GM12878 (cell line): ENCODE data around the gene SCYL1. TPM values are rescaled to one million over a fixed set of nuclear protein-coding genes. Genes with fewer than 3 reads are reported as not detected.

Experiments used
- ATAC-seq: fragments of 200-7000 bp; cut with Tn5 transposase; 3 replicates; pipeline ENCODE4 v1.9.1; 2020; ENCODE audit warnings: mild to moderate bottlenecking, moderate library complexity
- BruUV-seq: library from RNA; stranded (reverse); fragments of 400-500 nt; replicated peaks from 2 replicates; lab custom pipeline; 2021; lab: Mats Ljungman, UMichigan
- CTCF ChIA-PET: fragments of 300-600 bp; sonication (Branson Sonifier 250); formaldehyde crosslinking; extraction: SDS; loops from one replicate; lab custom pipeline; 2021; ENCODE audit warnings: inconsistent platforms; lab: Yijun Ruan, JAX
- POLR2A ChIA-PET: fragments of 350-600 bp; formaldehyde crosslinking; extraction: SDS; loops from one replicate; lab custom pipeline; 2021; ENCODE audit warnings: inconsistent platforms; lab: Charles Lee
- RAD21 ChIA-PET: fragments of 300-600 bp; sonication (Branson Sonifier 250); formaldehyde crosslinking; loops from one replicate; lab custom pipeline; 2023; ENCODE audit warnings: antibody characterized with exemption; ENCODE audit not compliant: unreplicated experiment; lab: Charles Lee
- SMC1A ChIA-PET: fragments of 300-600 bp; sonication (Branson Sonifier 250); formaldehyde crosslinking; loops from one replicate; lab custom pipeline; 2023; ENCODE audit not compliant: unreplicated experiment, uncharacterized antibody; lab: Charles Lee
- DNase-seq: peaks from one replicate; pipeline ENCODE4 v3.0.0-alpha.2; 2011; ENCODE audit warnings: low read depth, low spot score
- FAIRE-seq: peaks from 3 replicates; lab custom pipeline; 2011; peaks lifted over from hg19 to GRCh38; lab: Jason Lieb, UNC
- H2AFZ ChIP-seq: 2 replicates; pipeline ENCODE4 v1.6.0; 2011; ENCODE audit warnings: low read depth, low read length, control low read depth; ENCODE audit not compliant: control insufficient read depth
- H3K27ac ChIP-seq: 2 replicates; pipeline ENCODE4 v1.5.1; 2011; ENCODE audit warnings: control low read depth; ENCODE audit not compliant: control insufficient read depth, insufficient read depth
- H3K27me3 ChIP-seq, 2 experiments: replicated peaks in 1 of 2; 2 replicates each; pipeline versions ENCODE4 v1.6.0 to v1.6.1; 2011; ENCODE audit warnings: low read length in 1 of 2; ENCODE audit not compliant: control insufficient read depth in 2 of 2, insufficient read depth in 2 of 2
- H3K36me3 ChIP-seq, 2 experiments: 2 replicates each; pipeline ENCODE4 v1.5.1; 2011; ENCODE audit warnings: low read length in 1 of 2; ENCODE audit not compliant: control insufficient read depth in 2 of 2, insufficient read depth in 2 of 2
- H3K4me1 ChIP-seq: 2 replicates; pipeline ENCODE4 v1.6.1; 2011; ENCODE audit warnings: mild to moderate bottlenecking, low read length, moderate library complexity, mixed read lengths; ENCODE audit not compliant: control insufficient read depth, insufficient read depth
- H3K4me2 ChIP-seq: 2 replicates; pipeline ENCODE4 v1.6.0; 2011; ENCODE audit warnings: control low read depth; ENCODE audit not compliant: control insufficient read depth, insufficient read depth
- H3K4me3 ChIP-seq: fragments of 200-600 bp; sonication (generic); 2 replicates; pipeline ENCODE4 v1.5.1; 2016
- H3K79me2 ChIP-seq: 2 replicates; pipeline ENCODE4 v1.6.0; 2011; ENCODE audit warnings: low read length; ENCODE audit not compliant: control insufficient read depth, insufficient read depth
- H3K9ac ChIP-seq: 2 replicates; pipeline ENCODE4 v1.8.0; 2011; ENCODE audit warnings: low read length, control low read depth, mixed read lengths; ENCODE audit not compliant: control insufficient read depth, insufficient read depth
- H3K9me3 ChIP-seq: replicated peaks from 3 replicates; pipeline ENCODE4 v1.5.1; 2011; ENCODE audit warnings: mild to moderate bottlenecking, low read length; ENCODE audit not compliant: control insufficient read depth, insufficient read depth
- H4K20me1 ChIP-seq: 2 replicates; pipeline ENCODE4 v1.6.0; 2011; ENCODE audit not compliant: control insufficient read depth, insufficient read depth
- BRCA1 ChIP-seq: IDR thresholded peaks from 2 replicates; pipeline ENCODE4 v1.6.1; 2011; ENCODE audit warnings: low read depth, low read length, improper control_type of control experiment
- CHD4 ChIP-seq: fragments of 200-600 bp; sonication (generic); IDR thresholded peaks from 2 replicates; pipeline ENCODE4 v1.6.1; 2016; ENCODE audit warnings: mild to moderate bottlenecking
- KAT2A ChIP-seq: conservative IDR thresholded peaks from 2 replicates; pipeline ENCODE4 v1.6.1; 2011; ENCODE audit warnings: low read depth, low read length; ENCODE audit not compliant: control insufficient read depth
- POLR2A ChIP-seq: IDR thresholded peaks from 2 replicates; pipeline ENCODE4 v1.6.1; 2011; ENCODE audit warnings: low read depth, mild to moderate bottlenecking, low read length
- SREBF2 ChIP-seq: IDR thresholded peaks from 2 replicates; pipeline ENCODE4 v1.6.1; 2012; ENCODE audit warnings: mild to moderate bottlenecking, low read length
- SUZ12 ChIP-seq: fragments of 200-600 bp; sonication (generic); IDR thresholded peaks from one replicate; pipeline ENCODE4 v1.6.1; 2018; ENCODE audit warnings: antibody characterized with exemption, mild to moderate bottlenecking; ENCODE audit not compliant: unreplicated experiment
- TAF1 ChIP-seq: IDR thresholded peaks from 2 replicates; pipeline ENCODE4 v1.6.1; 2011; ENCODE audit warnings: mild to moderate bottlenecking, low read depth, low read length, borderline replicate concordance
- WGBS: methylation state at CpG from one replicate; pipeline ENCODE4 v1.1.6; 2016; ENCODE audit warnings: low lambda C conversion rate; ENCODE audit not compliant: insufficient replicate concordance, insufficient coverage; ENCODE audit errors: missing lambda C conversion rate; 5-methylcytosine and 5-hydroxymethylcytosine counted together
- in situ Hi-C: fragments of 300-500 bp; cut with MboI; formaldehyde crosslinking; loops from 9 replicates; pipeline ENCODE4 v1.14.3; 2018; ENCODE audit warnings: mixed read lengths
- intact Hi-C: fragments of 100-400 bp; cut with micrococcal nuclease; formaldehyde crosslinking; loops from one replicate; pipeline ENCODE4 v1.14.2; 2022; ENCODE audit not compliant: unreplicated experiment
- polyA plus RNA-seq, 11 experiments: library from polyadenylated mRNA; depleted of rRNA in 4 of 11; unstranded in 6 of 11; stranded (reverse) in 5 of 11; fragments of >200 nt; fragmentation: Nextera tagmentation in 4 of 11; fragmentation: Illumina TruSeq in 1 of 11; extraction: Ambion mirVana in 4 of 11; extraction: Trizol in 1 of 11; gene quantifications; 1 replicate in 1 of 11; 2 replicates in 10 of 11; pipeline versions ENCODE4 v1.2.1 to v1.2.3, GENCODE V29; 2011 to 2016; ENCODE audit warnings: inconsistent platforms in 2 of 11, missing spikeins in 2 of 11, low read depth in 1 of 11
- total RNA-seq, 4 experiments: library from RNA; depleted of rRNA in 3 of 4; stranded (reverse); fragments of >200 nt in 3 of 4; fragmentation: Illumina TruSeq in 1 of 4; extraction: Trizol in 1 of 4; gene quantifications; 2 replicates each; pipeline versions ENCODE4 v1.2.1 to v1.2.3, GENCODE V29; 2013 to 2021
- TF ChIP-seq, protein P1 (sequence below): IDR thresholded peaks from 2 replicates; pipeline ENCODE4 v1.6.1; 2011; ENCODE audit warnings: low read depth, low read length, improper control_type of control experiment, borderline replicate concordance
- TF ChIP-seq, protein P2 (sequence below): fragments of 450-650 bp; IDR thresholded peaks from 2 replicates; pipeline ENCODE4 v1.6.1; 2017; ENCODE audit warnings: low read depth, mild to moderate bottlenecking, moderate library complexity
- TF ChIP-seq, protein P3 (sequence below): IDR thresholded peaks from 2 replicates; pipeline ENCODE4 v1.6.1; 2012; ENCODE audit warnings: low read depth, low read length, improper control_type of control experiment
- TF ChIP-seq, protein P4 (sequence below): fragments of 450-650 bp; formaldehyde crosslinking; IDR thresholded peaks from 2 replicates; pipeline ENCODE4 v1.4.0; 2020; ENCODE audit warnings: mild to moderate bottlenecking, moderate library complexity
- TF ChIP-seq, protein P5 (sequence below): fragments of 450-650 bp; formaldehyde crosslinking; IDR thresholded peaks from 2 replicates; pipeline ENCODE4 v1.5.0; 2022; ENCODE audit warnings: mild to moderate bottlenecking, missing genetic modification characterization

SCYL1 gene
- total and polyA plus RNA-seq, 10 of the 15 experiments (the other 5 are each of a cell fraction or from before 2014, with no cell fraction given): 0.80 to 82.7 (median 51.2) TPM

DNA sequence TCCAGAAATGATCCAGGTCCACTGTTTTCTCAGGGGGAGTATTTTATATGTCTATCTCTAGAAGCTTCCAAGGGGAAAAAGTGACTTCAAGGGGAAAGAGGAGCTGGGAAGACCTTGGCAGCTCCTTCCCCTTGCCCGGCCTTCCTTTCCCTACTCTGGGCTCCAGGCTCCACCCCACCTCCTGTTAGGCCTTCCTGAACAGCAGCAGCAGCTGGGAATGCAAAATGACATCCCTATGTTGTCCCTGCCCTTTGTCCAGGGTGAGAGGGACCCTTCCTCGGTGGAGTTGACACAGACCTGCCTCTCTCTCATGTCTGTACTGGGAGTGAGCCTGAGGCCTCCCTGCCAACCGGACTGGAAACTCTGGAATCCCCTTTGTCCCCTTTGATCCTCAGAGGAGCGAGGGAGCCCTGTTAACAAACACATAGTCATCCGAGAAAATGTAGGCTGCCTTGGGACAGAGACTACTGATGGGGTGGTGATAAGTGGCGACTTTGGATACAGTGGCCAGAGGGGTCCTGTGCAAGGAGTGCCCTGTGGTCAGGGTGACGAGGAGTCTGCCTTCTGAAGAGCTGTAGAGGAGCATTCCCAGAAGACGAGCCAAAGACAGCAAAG lies 35.1 kb upstream of the SCYL1 start:
- intact Hi-C loops (no loop called here), in situ Hi-C loops (no loop called here)
- no peaks in the 10 kb centered on the region for H3K36me3 ChIP-seq
- CTCF ChIA-PET: interaction anchor here (0.5 to 27.9 kb wide), 4 partner anchors 9 to 160 kb away, joined by 3 to 728 read pairs (median 54); partner anchors contain the start of gene MALAT1
- FAIRE-seq: no peak
- RAD21 ChIA-PET: interaction anchor here (1.2 to 14.2 kb wide), 4 partner anchors 8 to 68 kb away, joined by 4 to 282 read pairs (median 118); partner anchors contain the start of genes MALAT1 and NEAT1
- no peak overlapping the region for H3K4me3 ChIP-seq
- peaks cover 33% of the 10 kb centered on the region for H3K79me2 ChIP-seq
- no peak for ATAC-seq
- no peaks in the 10 kb centered on the region for H3K9me3 ChIP-seq
- no peaks in the 10 kb centered on the region for H3K27me3 ChIP-seq
- BruUV-seq: no TSS peak
- H4K20me1 ChIP-seq: no peaks in the 10 kb centered on the region
- H3K27ac ChIP-seq: no peak overlapping the region; the same call in 1 of the 2 replicates
- no peak overlapping the region for H3K9ac ChIP-seq
- no peak overlapping the region for H3K4me2 ChIP-seq
- no peak overlapping the region for H2AFZ ChIP-seq
- H3K4me1 ChIP-seq: peaks cover 79% of the 10 kb centered on the region
- DNase-seq: no peak
- POLR2A ChIA-PET: interaction anchor here (0.6 to 16.2 kb wide), 5 partner anchors 6 to 21 kb away, joined by 3 to 429 read pairs (median 106); partner anchors contain the start of gene MALAT1
- SMC1A ChIA-PET: interaction anchor here (1.0 to 15.8 kb wide), 5 partner anchors 9 to 73 kb away, joined by 3 to 146 read pairs (median 31); partner anchors contain the start of gene MALAT1
- 73% methylated on average over 8 of the region's 8 CpGs for WGBS
- TF ChIP-seq, protein P1, sequence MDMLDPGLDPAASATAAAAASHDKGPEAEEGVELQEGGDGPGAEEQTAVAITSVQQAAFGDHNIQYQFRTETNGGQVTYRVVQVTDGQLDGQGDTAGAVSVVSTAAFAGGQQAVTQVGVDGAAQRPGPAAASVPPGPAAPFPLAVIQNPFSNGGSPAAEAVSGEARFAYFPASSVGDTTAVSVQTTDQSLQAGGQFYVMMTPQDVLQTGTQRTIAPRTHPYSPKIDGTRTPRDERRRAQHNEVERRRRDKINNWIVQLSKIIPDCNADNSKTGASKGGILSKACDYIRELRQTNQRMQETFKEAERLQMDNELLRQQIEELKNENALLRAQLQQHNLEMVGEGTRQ: no peak
- TF ChIP-seq, protein P2, sequence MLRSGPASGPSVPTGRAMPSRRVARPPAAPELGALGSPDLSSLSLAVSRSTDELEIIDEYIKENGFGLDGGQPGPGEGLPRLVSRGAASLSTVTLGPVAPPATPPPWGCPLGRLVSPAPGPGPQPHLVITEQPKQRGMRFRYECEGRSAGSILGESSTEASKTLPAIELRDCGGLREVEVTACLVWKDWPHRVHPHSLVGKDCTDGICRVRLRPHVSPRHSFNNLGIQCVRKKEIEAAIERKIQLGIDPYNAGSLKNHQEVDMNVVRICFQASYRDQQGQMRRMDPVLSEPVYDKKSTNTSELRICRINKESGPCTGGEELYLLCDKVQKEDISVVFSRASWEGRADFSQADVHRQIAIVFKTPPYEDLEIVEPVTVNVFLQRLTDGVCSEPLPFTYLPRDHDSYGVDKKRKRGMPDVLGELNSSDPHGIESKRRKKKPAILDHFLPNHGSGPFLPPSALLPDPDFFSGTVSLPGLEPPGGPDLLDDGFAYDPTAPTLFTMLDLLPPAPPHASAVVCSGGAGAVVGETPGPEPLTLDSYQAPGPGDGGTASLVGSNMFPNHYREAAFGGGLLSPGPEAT: no peak
- TF ChIP-seq, protein P3, sequence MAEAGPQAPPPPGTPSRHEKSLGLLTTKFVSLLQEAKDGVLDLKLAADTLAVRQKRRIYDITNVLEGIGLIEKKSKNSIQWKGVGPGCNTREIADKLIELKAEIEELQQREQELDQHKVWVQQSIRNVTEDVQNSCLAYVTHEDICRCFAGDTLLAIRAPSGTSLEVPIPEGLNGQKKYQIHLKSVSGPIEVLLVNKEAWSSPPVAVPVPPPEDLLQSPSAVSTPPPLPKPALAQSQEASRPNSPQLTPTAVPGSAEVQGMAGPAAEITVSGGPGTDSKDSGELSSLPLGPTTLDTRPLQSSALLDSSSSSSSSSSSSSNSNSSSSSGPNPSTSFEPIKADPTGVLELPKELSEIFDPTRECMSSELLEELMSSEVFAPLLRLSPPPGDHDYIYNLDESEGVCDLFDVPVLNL: no peak
- no peak for TF ChIP-seq SREBF2
- no peak for TF ChIP-seq POLR2A
- no peak for TF ChIP-seq CHD4
- no peak for TF ChIP-seq SUZ12
- TF ChIP-seq, protein P4, sequence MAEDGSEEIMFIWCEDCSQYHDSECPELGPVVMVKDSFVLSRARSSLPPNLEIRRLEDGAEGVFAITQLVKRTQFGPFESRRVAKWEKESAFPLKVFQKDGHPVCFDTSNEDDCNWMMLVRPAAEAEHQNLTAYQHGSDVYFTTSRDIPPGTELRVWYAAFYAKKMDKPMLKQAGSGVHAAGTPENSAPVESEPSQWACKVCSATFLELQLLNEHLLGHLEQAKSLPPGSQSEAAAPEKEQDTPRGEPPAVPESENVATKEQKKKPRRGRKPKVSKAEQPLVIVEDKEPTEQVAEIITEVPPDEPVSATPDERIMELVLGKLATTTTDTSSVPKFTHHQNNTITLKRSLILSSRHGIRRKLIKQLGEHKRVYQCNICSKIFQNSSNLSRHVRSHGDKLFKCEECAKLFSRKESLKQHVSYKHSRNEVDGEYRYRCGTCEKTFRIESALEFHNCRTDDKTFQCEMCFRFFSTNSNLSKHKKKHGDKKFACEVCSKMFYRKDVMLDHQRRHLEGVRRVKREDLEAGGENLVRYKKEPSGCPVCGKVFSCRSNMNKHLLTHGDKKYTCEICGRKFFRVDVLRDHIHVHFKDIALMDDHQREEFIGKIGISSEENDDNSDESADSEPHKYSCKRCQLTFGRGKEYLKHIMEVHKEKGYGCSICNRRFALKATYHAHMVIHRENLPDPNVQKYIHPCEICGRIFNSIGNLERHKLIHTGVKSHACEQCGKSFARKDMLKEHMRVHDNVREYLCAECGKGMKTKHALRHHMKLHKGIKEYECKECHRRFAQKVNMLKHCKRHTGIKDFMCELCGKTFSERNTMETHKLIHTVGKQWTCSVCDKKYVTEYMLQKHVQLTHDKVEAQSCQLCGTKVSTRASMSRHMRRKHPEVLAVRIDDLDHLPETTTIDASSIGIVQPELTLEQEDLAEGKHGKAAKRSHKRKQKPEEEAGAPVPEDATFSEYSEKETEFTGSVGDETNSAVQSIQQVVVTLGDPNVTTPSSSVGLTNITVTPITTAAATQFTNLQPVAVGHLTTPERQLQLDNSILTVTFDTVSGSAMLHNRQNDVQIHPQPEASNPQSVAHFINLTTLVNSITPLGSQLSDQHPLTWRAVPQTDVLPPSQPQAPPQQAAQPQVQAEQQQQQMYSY (CRISPR knock-in tag): no peak
- TF ChIP-seq, protein P5, sequence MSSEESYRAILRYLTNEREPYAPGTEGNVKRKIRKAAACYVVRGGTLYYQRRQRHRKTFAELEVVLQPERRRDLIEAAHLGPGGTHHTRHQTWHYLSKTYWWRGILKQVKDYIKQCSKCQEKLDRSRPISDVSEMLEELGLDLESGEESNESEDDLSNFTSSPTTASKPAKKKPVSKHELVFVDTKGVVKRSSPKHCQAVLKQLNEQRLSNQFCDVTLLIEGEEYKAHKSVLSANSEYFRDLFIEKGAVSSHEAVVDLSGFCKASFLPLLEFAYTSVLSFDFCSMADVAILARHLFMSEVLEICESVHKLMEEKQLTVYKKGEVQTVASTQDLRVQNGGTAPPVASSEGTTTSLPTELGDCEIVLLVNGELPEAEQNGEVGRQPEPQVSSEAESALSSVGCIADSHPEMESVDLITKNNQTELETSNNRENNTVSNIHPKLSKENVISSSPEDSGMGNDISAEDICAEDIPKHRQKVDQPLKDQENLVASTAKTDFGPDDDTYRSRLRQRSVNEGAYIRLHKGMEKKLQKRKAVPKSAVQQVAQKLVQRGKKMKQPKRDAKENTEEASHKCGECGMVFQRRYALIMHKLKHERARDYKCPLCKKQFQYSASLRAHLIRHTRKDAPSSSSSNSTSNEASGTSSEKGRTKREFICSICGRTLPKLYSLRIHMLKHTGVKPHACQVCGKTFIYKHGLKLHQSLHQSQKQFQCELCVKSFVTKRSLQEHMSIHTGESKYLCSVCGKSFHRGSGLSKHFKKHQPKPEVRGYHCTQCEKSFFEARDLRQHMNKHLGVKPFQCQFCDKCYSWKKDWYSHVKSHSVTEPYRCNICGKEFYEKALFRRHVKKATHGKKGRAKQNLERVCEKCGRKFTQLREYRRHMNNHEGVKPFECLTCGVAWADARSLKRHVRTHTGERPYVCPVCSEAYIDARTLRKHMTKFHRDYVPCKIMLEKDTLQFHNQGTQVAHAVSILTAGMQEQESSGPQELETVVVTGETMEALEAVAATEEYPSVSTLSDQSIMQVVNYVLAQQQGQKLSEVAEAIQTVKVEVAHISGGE (CRISPR knock-in tag): no peak
- TF ChIP-seq BRCA1: no peak
- TF ChIP-seq KAT2A: no peak
- TF ChIP-seq TAF1: no peak
